IMR-90 (cell line): ENCODE data around the gene MAOB.

ENCODE experiments used
- CEBPB ChIP-seq: IDR thresholded peaks from 2 replicates; pipeline ENCODE4 v1.6.1; 2012; ENCODE audit warnings: low read depth, low read length, improper control_type of control experiment
- CHD1 ChIP-seq: IDR thresholded peaks from 2 replicates; pipeline ENCODE4 v1.6.1; 2012; ENCODE audit warnings: low read depth, low read length, improper control_type of control experiment
- CTCF ChIP-seq: conservative IDR thresholded peaks from 2 replicates; pipeline ENCODE4 v1.5.1; 2012; ENCODE audit warnings: mild to moderate bottlenecking, low read depth, low read length, improper control_type of control experiment
- POLR2A ChIP-seq: IDR thresholded peaks from 2 replicates; pipeline ENCODE4 v1.6.1; 2012; ENCODE audit warnings: mild to moderate bottlenecking, low read depth, low read length
- RCOR1 ChIP-seq: IDR thresholded peaks from 2 replicates; pipeline ENCODE4 v1.6.1; 2012; ENCODE audit warnings: mild to moderate bottlenecking, low read length, improper control_type of control experiment; ENCODE audit not compliant: insufficient replicate concordance
- RFX5 ChIP-seq: IDR thresholded peaks from 2 replicates; pipeline ENCODE4 v1.8.0; 2012; ENCODE audit warnings: low read depth, mild to moderate bottlenecking, low read length, moderate library complexity
- USF2 ChIP-seq: fragments of 150-350 bp; IDR thresholded peaks from 2 replicates; pipeline ENCODE4 v1.6.1; 2017; ENCODE audit warnings: mild to moderate bottlenecking, antibody characterized with exemption, low read length, low read depth

- TF ChIP-seq CEBPB (no peak), CTCF (no peak), USF2 (no peak), CHD1 (no peak), POLR2A (no peak), RFX5 (no peak), RCOR1 (no peak)
Measured at GRCh38 chrX:43743100-43743822, 139.0 kb downstream of the MAOB start.
